Testis (tissue), 3 donors: ENCODE data around the gene PTPRN2. TPM values are rescaled to one million over a fixed set of nuclear protein-coding genes. Genes with fewer than 3 reads are reported as not detected.

Source experiments
- DNase-seq: peaks from one replicate; pipeline ENCODE4 v3.0.0-alpha.2; 2019
- H3K27ac ChIP-seq, 2 donors: fragments of 200-600 bp; sonication (generic); one replicate each; pipeline ENCODE4 v1.5.1; 2019
- H3K27me3 ChIP-seq: fragments of 200-600 bp; sonication (generic); one replicate; pipeline ENCODE4 v1.5.1; 2019
- H3K36me3 ChIP-seq: fragments of 200-600 bp; sonication (generic); one replicate; pipeline ENCODE4 v1.5.1; 2017; ENCODE audit warnings: low read depth; ENCODE audit errors: missing control alignments
- H3K4me1 ChIP-seq: fragments of 200-600 bp; sonication (generic); one replicate; pipeline ENCODE4 v1.5.1; 2019
- H3K4me3 ChIP-seq, 2 donors: fragments of 200-600 bp; sonication (generic); one replicate each; pipeline ENCODE4 v1.5.1; 2017 to 2019
- H3K9me3 ChIP-seq: fragments of 200-600 bp; sonication (generic); one replicate; pipeline ENCODE4 v1.5.1; 2017
- CTCF ChIP-seq, 3 experiments: fragments of 450-650 bp in 2 of 3; fragments of 200-600 bp in 1 of 3; sonication (generic) in 1 of 3; IDR thresholded peaks; one replicate each; pipeline ENCODE4 v1.5.1; 2016 to 2019; ENCODE audit warnings: antibody characterized with exemption in 3 of 3, mild to moderate bottlenecking in 2 of 3, moderate library complexity in 1 of 3
- POLR2A ChIP-seq: fragments of 450-650 bp; IDR thresholded peaks from one replicate; pipeline ENCODE4 v1.6.1; 2017; ENCODE audit warnings: antibody characterized with exemption, mild to moderate bottlenecking, moderate library complexity
- WGBS, 2 donors: methylation state at CpG; one replicate each; pipeline ENCODE4 v1.1.5; 2018; 5-methylcytosine and 5-hydroxymethylcytosine counted together
- intact Hi-C: fragments of 100-400 bp; cut with DNase I; formaldehyde crosslinking; loops from one replicate; pipeline ENCODE4 v1.15.1; 2023; ENCODE audit warnings: low total_unique reads
- polyA plus RNA-seq: library from polyadenylated mRNA; stranded (reverse); fragments of 350-450 nt; fragmentation: Illumina TruSeq; extraction: RNeasy Lipid Tissue Mini Kit (QIAGEN cat#74804); gene quantifications from one replicate; pipeline ENCODE4 v1.2.3, GENCODE V29; 2014; ENCODE audit warnings: low read depth, low replicate concordance; ENCODE audit not compliant: insufficient read depth
- total RNA-seq, 2 donors: library from RNA; depleted of rRNA; stranded (reverse); fragments of >200 nt; gene quantifications; one replicate each; pipeline ENCODE4 v1.2.3, GENCODE V29; 2016

Gene PTPRN2
- total and polyA plus RNA-seq, 3 donors from 2014 or later: 9.3 to 10.8 (median 9.8) TPM

- TF ChIP-seq POLR2A: no peak
- TF ChIP-seq CTCF (IDR thresholded peaks at IDR 0.05): no peak
- intact Hi-C loops: no loop called here
- 68 to 70% methylated on average over 13 of the region's 13 CpGs for WGBS, 2 donors
- Histone ChIP-seq H3K27me3 (no peaks in the 10 kb centered on the region), H3K4me3 (no peak overlapping the region), H3K4me1 (no peaks in the 10 kb centered on the region), H3K27ac (no peak overlapping the region), H3K9me3 (no peaks in the 10 kb centered on the region), H3K36me3 (no peaks in the 10 kb centered on the region)
- DNase-seq: no peak
Observed at GRCh38 chr7:157955348-157955999, 632.1 kb downstream of the PTPRN2 start.

- Histone ChIP-seq H3K27me3 (no peaks in the 10 kb centered on the region), H3K4me1 (no peaks in the 10 kb centered on the region), H3K36me3 (no peaks in the 10 kb centered on the region), H3K27ac (no peak overlapping the region), H3K4me3 (no peak overlapping the region), H3K9me3 (no peaks in the 10 kb centered on the region)
- intact Hi-C loops: no loop called here
- no peak for TF ChIP-seq POLR2A
- TF ChIP-seq CTCF (IDR thresholded peaks at IDR 0.05): no peak
- WGBS, 2 donors: 78 to 81% methylated on average over 7 of the region's 7 CpGs
- DNase-seq: no peak
Observed at GRCh38 chr7:157954901-157955300, 632.7 kb downstream of the PTPRN2 start.

- intact Hi-C loops: no loop called here
- no peak overlapping the region for H3K27ac ChIP-seq
- no peaks in the 10 kb centered on the region for H3K36me3 ChIP-seq
- H3K4me1 ChIP-seq: no peaks in the 10 kb centered on the region
- TF ChIP-seq POLR2A (no peak), CTCF (IDR thresholded peaks at IDR 0.05) (no peak)
- no peak for DNase-seq
- no peaks in the 10 kb centered on the region for H3K9me3 ChIP-seq
- 82 to 89% methylated on average over 11 to 25 of the region's 25 CpGs for WGBS, 2 donors
- no peak overlapping the region for H3K4me3 ChIP-seq
- no peaks in the 10 kb centered on the region for H3K27me3 ChIP-seq
Observed at GRCh38 chr7:157952841-157953645, 634.6 kb downstream of the PTPRN2 start.

GRCh38 chr7:157952050-157952667, 635.5 kb downstream of the PTPRN2 start:
- Histone ChIP-seq H3K4me1 (no peaks in the 10 kb centered on the region), H3K27me3 (no peaks in the 10 kb centered on the region), H3K36me3 (no peaks in the 10 kb centered on the region), H3K27ac (no peak overlapping the region), H3K9me3 (no peaks in the 10 kb centered on the region), H3K4me3 (no peak overlapping the region)
- intact Hi-C loops: no loop called here
- WGBS, 2 donors: 84% methylated on average over 21 of the region's 21 CpGs
- no peak for DNase-seq
- TF ChIP-seq CTCF (IDR thresholded peaks at IDR 0.05): no peak
- TF ChIP-seq POLR2A: no peak
